Thyroid gland (tissue), 4 donors: ENCODE data around the gene XK.

Experiments
- POLR2A ChIP-seq, 2 donors: fragments of 450-650 bp; IDR thresholded peaks; one replicate each; pipeline ENCODE4 v1.6.1; 2017; ENCODE audit warnings: antibody characterized with exemption in 2 of 2, mild to moderate bottlenecking in 2 of 2, moderate library complexity in 1 of 2
- TF ChIP-seq, protein P1 (sequence below), 6 experiments: fragments of 200-600 bp in 3 of 6; fragments of 450-650 bp in 3 of 6; sonication (generic) in 3 of 6; IDR thresholded peaks; one replicate each; pipeline ENCODE4 v1.5.1; 2016 to 2019; ENCODE audit warnings: antibody characterized with exemption in 6 of 6, mild to moderate bottlenecking in 2 of 6, inconsistent platforms in 1 of 6, moderate library complexity in 1 of 6

DNA sequence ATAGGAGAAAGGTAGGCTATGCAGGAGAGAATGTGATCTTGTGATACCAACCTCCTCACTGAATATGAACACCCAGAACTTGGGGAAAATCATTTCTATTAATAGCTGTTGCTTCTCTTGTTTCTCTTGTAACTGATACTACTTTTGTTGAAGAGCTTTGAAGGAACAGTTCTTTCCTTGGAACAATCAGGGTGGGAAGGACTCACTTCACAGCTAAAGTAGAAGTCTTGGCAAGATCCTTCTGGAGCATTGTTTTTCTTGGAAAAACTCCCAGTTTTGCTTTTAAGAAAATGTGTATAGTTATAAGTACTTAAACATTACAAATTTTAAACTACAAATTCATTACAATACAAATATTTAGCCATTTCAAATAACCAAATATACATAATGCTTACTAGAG, 19.1 kb upstream of the XK start:
- TF ChIP-seq, protein P1, sequence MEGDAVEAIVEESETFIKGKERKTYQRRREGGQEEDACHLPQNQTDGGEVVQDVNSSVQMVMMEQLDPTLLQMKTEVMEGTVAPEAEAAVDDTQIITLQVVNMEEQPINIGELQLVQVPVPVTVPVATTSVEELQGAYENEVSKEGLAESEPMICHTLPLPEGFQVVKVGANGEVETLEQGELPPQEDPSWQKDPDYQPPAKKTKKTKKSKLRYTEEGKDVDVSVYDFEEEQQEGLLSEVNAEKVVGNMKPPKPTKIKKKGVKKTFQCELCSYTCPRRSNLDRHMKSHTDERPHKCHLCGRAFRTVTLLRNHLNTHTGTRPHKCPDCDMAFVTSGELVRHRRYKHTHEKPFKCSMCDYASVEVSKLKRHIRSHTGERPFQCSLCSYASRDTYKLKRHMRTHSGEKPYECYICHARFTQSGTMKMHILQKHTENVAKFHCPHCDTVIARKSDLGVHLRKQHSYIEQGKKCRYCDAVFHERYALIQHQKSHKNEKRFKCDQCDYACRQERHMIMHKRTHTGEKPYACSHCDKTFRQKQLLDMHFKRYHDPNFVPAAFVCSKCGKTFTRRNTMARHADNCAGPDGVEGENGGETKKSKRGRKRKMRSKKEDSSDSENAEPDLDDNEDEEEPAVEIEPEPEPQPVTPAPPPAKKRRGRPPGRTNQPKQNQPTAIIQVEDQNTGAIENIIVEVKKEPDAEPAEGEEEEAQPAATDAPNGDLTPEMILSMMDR (IDR thresholded peaks at IDR 0.05) = no peak
- no peak for TF ChIP-seq POLR2A (IDR thresholded peaks at IDR 0.05)
